GM12891 (cell line): Measurements from ENCODE around the gene DNMBP.

Experiments used
- PAX5 ChIP-seq: IDR thresholded peaks from 2 replicates; pipeline ENCODE4 v1.6.1; 2011; ENCODE audit warnings: low read length, moderate library complexity, mild to moderate bottlenecking; ENCODE audit not compliant: insufficient read depth, severe bottlenecking
- POLR2A ChIP-seq: IDR thresholded peaks from 2 replicates; pipeline ENCODE4 v1.6.1; 2011; ENCODE audit warnings: low read depth, low read length, control low read depth
- POLR2AphosphoS5 ChIP-seq: IDR thresholded peaks from 2 replicates; pipeline ENCODE4 v1.6.1; 2011; ENCODE audit warnings: low read depth, low read length, control low read depth
- POU2F2 ChIP-seq: IDR thresholded peaks from 2 replicates; pipeline ENCODE4 v1.6.1; 2011; ENCODE audit warnings: low read depth, mild to moderate bottlenecking, control low read depth, low read length, moderate library complexity
- SPI1 ChIP-seq: IDR thresholded peaks from 2 replicates; pipeline ENCODE4 v1.6.1; 2011; ENCODE audit warnings: low read depth, low read length, control low read depth
- TAF1 ChIP-seq: IDR thresholded peaks from 2 replicates; pipeline ENCODE4 v1.6.1; 2011; ENCODE audit warnings: low read depth, low read length, control low read depth

- TF ChIP-seq POLR2AphosphoS5 (no peak), POLR2A (no peak), TAF1 (no peak), SPI1 (no peak), POU2F2 (no peak), PAX5 (no peak)
These were observed 15.0 kb upstream of the DNMBP start for GRCh38 chr10:100024748-100025147.
